Measurements from ENCODE around the gene NAT10.

- TF ChIP-seq, protein P1, sequence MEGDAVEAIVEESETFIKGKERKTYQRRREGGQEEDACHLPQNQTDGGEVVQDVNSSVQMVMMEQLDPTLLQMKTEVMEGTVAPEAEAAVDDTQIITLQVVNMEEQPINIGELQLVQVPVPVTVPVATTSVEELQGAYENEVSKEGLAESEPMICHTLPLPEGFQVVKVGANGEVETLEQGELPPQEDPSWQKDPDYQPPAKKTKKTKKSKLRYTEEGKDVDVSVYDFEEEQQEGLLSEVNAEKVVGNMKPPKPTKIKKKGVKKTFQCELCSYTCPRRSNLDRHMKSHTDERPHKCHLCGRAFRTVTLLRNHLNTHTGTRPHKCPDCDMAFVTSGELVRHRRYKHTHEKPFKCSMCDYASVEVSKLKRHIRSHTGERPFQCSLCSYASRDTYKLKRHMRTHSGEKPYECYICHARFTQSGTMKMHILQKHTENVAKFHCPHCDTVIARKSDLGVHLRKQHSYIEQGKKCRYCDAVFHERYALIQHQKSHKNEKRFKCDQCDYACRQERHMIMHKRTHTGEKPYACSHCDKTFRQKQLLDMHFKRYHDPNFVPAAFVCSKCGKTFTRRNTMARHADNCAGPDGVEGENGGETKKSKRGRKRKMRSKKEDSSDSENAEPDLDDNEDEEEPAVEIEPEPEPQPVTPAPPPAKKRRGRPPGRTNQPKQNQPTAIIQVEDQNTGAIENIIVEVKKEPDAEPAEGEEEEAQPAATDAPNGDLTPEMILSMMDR (IDR thresholded peaks at IDR 0.05), result no peak
- no peak for TF ChIP-seq POLR2A (IDR thresholded peaks at IDR 0.05)
These were observed 15.2 kb downstream of the NAT10 start for GRCh38 chr11:34120651-34121050.
